HG03558 (cell line): ENCODE results near the gene ZNF708.
"Not testable (repeated sequence)": the region's sequence is repeated elsewhere in the genome, so short reads cannot be mapped to it uniquely, and the experiment has no call there.

Experiments used
- ATAC-seq: cut with Tn5 transposase; IDR thresholded peaks from one replicate; pipeline ENCODE4 v1.9.1; 2021; ENCODE audit warnings: moderate number of reproducible peaks; ENCODE audit not compliant: unreplicated experiment; ENCODE audit errors: extremely low read depth

ZNF708 gene

GRCh38 chr19:21260848-21261381, 68.3 kb downstream of the ZNF708 start:
- ATAC-seq, result not testable (repeated sequence)

- no peak for ATAC-seq
Observed at GRCh38 chr19:21260164-21260847, 68.9 kb downstream of the ZNF708 start.

- ATAC-seq, result not testable (repeated sequence)
Observed at GRCh38 chr19:21259421-21260124, 69.6 kb downstream of the ZNF708 start.

GRCh38 chr19:21256722-21257121, 72.5 kb downstream of the ZNF708 start:
- no peak for ATAC-seq
